NCI-H345 (cell line): ENCODE data around the gene PRDM16.

Source experiments
- DNase-seq: peaks from one replicate; lab custom pipeline; 2025; lab: John Stamatoyannopoulos, UW

PRDM16 gene

DNA sequence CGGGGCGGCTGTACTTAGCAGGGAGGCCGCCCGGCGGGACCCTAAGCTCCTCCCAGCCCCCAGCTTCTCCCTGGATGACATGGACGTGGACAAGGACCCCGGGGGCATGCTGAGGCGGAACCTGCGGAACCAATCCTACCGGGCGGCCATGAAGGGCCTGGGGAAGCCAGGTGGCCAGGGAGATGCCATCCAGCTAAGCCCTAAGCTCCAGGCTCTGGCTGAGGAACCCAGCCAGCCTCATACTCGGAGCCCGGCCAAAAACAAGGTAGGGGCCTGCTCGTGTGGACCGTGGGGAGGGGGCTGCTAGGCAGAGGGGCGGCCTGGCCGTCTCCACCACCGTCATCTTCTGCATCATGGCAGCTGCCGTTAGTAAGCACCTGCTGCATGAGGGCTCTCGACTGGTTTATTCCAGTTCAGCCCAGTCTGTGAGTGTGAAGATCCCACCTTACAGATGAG is 394.4 kb downstream of the PRDM16 start:
- DNase-seq = no peak

GRCh38 chr1:3463891-3464648 is 395.1 kb downstream of the PRDM16 start:
- no peak for DNase-seq

DNA sequence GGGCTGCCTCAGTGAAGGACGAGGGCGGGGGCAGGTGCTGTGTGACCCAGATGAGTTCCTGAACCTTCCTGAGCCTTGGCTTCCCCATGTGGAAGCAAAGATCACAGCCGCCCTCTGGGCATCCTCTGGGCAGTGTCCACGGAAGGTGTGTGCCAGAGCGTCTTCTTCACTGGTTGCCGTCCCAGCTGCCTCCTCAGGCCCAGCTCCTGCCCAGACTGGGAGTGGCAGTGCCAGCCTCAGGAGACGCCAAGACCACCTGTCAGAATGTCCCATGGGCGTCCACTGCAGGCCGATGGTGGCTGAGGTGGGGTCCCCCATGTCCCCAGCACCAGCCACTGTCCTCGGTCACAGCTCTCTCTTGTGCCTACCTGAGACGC is 395.6 kb downstream of the PRDM16 start:
- no peak for DNase-seq

GRCh38 chr1:3465091-3465934 is 396.3 kb downstream of the PRDM16 start:
- no peak for DNase-seq

- no peak for DNase-seq
These were observed 396.9 kb downstream of the PRDM16 start for GRCh38 chr1:3465935-3466321.

DNA sequence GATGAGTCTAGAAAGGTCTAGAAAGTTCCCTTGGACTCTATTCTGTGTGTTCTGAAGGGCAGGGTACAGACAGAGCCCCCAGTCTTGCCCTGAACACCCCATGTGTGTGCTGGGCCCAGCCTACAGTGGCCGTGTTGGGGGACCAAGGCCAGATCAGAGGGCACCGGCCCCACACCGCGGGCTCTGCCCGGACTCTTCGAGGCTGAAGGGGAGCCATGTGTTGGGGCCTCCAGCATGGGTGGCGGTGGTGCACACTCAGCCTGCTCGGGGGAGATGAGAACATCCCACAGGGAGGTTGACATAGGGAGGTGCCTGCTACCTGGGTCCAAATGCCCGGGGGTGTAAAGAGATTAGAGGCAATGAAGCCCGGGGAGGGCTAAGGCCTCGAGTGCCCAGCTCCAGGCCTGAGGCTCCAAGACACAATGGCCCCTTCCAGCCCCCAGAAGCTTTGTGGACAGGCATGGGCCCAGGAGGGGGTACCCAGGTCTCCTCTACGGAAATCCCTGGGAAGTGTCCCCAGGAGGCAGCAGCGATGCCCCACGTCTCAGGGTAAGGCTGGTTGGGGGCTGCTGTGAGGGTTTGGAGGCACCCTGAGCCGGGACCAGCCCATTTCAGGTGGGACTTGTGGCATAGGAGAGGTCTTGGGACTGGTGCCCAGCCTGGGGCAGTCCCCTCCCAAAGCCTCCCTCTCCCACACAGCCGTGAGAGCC is 397.5 kb downstream of the PRDM16 start:
- DNase-seq = no peak

- DNase-seq = no peak
These were observed 398.4 kb downstream of the PRDM16 start for GRCh38 chr1:3467096-3468036.

DNA sequence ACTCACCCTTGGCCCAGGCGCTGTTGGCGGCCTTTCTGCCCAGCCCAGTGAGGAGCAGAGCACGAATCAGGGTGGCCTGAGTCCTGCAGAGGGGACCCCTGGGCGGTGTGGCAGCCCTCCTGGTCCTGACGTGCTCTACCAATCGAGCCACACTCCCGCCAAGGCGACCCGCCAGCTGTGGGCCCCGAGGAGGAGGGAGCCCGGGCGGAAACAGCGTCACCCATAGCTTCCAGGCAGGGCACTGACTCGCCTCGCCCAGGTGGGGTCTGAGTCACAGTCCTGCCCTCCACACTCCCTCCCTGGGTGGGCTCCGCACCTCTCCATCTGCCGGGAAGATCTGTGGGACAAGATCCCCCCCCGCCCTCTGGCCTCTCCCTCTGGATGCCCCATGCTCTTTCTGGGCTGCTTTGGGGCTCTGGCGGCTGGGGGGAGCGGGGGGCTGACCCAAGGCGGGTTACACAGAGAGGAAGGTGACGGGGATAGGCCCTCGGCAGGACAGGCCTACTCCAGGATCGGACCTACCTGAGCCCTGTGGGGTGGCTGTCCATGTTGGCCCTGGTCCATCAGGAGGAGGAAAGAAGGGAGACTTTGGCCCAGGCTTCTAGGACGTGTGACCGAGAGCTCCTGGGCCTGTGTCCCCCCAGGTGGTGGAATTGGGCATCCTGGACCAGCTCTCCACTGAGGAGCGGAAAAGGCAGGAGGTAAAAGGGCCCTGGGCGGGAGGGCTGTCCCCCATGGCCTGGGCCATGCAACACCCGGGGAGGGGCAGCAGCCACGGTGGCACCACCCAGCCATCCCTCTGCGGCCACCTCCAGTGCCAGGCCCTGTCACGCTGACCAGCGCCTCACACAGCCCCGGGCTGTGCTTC is 399.5 kb downstream of the PRDM16 start:
- DNase-seq = no peak

GRCh38 chr1:3469104-3469848 is 400.3 kb downstream of the PRDM16 start:
- DNase-seq = no peak

GRCh38 chr1:3469849-3470649 is 401.0 kb downstream of the PRDM16 start:
- no peak for DNase-seq

GRCh38 chr1:3470650-3471355 is 401.8 kb downstream of the PRDM16 start:
- DNase-seq = no peak

- no peak for DNase-seq
These were observed 402.5 kb downstream of the PRDM16 start for GRCh38 chr1:3471356-3472087.

DNA sequence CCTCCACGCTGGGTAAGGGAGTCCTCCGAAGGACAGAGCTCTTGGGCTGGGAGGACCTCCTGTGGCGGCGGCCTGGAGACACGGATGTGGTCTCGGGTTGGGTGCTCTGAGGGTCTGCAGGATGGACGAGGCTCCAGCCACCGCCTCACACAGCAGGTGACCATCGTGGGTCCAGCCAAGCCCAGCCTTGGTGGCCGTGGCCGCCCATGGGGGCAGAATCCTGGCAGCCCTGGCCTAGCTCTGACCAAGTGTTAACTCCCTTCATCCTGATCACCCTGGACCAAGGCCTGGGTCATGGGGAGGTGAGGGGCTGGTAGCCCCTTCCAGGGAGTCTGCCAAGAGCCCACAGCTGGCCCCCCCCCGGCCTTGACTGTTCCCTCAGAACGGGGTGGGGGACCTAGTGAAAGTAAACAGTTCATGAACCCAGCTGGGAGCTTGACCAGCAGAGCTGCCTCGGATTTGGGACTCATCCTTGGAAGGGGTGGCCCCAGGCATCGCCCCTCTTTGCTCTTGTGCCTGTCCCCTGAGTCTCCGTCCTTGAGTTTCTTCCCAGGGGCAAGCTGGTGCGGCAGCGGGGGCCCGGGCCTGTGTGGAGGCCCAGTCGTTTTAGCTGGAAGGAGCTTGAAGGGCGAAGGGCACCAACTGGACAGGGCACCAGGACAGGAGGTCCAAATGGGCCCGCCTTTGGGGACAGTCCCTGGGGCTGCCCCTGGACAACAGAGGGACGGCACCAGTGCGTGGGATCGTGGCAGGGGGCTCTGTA is 403.3 kb downstream of the PRDM16 start:
- DNase-seq = no peak

GRCh38 chr1:3472906-3473305 is 403.9 kb downstream of the PRDM16 start:
- no peak for DNase-seq

DNA sequence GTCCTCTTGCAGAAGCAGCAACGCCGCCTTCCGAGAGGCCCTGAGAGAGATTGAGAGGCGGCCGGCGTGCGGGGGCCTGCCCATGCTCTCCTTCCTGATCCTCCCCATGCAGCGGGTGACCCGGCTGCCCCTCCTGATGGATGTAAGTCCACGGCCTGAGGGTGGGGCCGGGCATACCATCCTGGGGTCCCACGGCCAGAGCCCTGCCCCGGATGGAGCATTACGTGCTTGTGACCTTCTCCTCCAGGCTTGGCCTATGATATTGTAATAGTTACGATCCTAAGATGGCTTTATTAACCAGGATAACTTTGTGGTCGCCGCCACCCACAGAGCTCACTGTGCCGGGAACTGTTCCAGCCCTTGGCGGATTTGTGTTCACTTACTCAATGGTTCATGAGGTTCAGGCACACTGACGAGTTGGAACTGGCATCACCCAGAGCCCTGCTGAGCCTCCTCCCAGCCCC is 404.4 kb downstream of the PRDM16 start:
- DNase-seq = no peak

DNA sequence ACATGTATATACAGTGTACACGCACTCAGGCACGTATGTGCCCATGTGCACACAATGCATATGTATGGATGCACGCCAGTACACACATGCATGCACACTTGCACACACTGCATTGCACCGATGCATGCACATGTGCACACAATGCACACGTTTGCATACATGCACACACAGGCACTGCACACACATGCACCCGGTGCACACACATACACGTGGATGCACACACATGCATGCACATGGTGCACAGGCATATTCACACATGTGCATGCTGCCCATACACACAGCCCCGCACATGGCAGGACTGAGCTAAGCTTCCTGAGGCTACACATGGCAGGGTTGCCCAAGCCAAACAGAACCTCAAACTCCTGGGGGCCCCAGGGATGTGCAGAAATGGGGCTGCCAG is 405.0 kb downstream of the PRDM16 start:
- DNase-seq = no peak

DNA sequence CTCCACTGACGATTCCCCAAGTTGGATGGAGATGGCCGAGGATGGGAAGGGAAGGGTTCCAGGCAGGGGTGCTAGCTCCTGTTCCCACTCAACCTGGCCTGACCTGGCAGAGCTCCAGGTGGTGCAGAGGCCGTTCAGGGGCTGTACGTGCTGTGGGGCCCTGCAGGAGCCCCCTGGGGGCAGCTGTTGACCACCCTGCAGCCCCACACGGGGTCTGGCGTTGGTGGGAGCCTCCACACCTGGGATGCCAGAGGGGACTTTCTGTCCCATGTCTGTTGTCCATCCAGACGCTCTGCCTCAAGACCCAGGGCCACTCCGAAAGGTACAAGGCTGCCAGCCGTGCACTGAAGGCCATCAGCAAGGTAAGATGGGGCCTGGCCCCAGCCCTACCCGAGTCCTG is 405.4 kb downstream of the PRDM16 start:
- no peak for DNase-seq
